HG03342 (cell line): ENCODE data around the gene HDX.
"Not testable (repeated sequence)": the region's sequence is repeated elsewhere in the genome, so short reads cannot be mapped to it uniquely, and the experiment has no call there.

Experiments used
- ATAC-seq: cut with Tn5 transposase; IDR thresholded peaks from one replicate; pipeline ENCODE4 v1.9.1; 2021; ENCODE audit warnings: mild to moderate bottlenecking, moderate library complexity; ENCODE audit not compliant: unreplicated experiment

HDX gene, protein sequence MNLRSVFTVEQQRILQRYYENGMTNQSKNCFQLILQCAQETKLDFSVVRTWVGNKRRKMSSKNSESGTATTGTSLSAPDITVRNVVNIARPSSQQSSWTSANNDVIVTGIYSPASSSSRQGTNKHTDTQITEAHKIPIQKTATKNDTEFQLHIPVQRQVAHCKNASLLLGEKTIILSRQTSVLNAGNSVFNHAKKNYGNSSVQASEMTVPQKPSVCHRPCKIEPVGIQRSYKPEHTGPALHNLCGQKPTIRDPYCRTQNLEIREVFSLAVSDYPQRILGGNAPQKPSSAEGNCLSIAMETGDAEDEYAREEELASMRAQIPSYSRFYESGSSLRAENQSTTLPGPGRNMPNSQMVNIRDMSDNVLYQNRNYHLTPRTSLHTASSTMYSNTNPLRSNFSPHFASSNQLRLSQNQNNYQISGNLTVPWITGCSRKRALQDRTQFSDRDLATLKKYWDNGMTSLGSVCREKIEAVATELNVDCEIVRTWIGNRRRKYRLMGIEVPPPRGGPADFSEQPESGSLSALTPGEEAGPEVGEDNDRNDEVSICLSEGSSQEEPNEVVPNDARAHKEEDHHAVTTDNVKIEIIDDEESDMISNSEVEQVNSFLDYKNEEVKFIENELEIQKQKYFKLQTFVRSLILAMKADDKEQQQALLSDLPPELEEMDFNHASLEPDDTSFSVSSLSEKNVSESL

DNA sequence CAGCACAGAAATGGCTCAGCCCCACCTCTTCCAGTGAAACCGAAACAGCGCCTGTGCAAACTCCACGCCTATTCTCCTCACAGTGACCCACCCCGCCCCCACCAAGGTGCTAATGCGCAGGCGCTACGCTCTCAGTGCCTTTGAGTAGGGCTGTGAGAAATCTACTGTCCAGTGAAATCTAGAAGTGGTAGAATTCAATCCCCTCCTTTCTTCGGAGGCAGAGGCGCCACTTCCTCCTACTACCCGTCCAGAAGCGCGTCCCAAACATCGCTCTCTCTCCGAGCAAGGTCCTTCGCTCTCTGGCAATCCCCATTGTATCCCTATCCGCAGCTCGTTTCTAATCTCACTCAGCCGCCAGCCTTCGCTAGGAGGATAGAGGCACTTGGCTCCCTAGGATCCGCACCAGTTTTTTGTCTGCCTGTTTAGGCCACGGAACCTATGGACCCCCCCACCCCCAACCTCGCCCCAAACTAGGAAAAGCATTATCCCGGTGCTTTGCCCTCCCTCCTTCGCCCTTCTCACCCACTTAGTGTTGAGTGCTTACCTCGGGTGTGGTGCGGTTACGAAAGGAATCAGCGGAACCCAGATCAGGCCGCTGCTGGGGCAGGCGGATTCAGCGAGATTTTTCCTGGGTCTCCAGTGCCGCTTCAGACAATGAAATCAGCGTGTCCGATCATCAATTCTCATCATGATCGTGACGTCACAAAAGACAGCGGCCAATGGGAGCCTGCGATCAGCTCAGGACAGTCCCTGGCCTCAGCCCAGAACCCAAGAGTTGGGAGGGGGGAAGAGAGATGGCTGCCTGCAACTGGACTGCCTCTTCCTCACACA, at the start of gene HDX:
TSS of gene HDX (minus strand) at position 656 of the 831 bp plus-strand sequence. CDS start 27,056 bp downstream, outside the sequence.
- peak; percentile 90 for ATAC-seq

DNA sequence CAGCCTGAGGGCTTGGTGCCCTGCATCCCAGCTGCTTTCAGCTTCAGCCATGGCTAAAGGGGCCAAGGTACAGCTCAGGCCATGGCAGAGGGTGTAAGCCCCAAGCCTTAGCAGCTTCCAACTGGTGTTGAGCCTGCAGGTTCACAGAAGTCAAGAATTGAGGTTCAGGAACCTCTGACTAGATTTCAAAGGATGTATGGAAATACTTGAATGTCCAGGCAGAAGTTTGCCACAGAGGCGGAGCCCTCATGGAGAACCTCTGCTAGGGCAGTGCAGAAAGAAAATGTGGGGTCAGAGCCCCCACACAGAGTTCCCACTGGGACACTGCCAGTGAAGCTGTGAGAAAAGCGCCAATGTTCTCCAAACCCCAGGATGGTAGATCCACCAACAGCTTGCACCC, 39.1 kb upstream of the HDX start:
- ATAC-seq, result not testable (repeated sequence)

GRCh38 chrX:84537627-84538026, 35.4 kb upstream of the HDX start:
- not testable (repeated sequence) for ATAC-seq

- ATAC-seq, result no peak
Measured at GRCh38 chrX:84488426-84488825, 13.8 kb downstream of the HDX start.

DNA sequence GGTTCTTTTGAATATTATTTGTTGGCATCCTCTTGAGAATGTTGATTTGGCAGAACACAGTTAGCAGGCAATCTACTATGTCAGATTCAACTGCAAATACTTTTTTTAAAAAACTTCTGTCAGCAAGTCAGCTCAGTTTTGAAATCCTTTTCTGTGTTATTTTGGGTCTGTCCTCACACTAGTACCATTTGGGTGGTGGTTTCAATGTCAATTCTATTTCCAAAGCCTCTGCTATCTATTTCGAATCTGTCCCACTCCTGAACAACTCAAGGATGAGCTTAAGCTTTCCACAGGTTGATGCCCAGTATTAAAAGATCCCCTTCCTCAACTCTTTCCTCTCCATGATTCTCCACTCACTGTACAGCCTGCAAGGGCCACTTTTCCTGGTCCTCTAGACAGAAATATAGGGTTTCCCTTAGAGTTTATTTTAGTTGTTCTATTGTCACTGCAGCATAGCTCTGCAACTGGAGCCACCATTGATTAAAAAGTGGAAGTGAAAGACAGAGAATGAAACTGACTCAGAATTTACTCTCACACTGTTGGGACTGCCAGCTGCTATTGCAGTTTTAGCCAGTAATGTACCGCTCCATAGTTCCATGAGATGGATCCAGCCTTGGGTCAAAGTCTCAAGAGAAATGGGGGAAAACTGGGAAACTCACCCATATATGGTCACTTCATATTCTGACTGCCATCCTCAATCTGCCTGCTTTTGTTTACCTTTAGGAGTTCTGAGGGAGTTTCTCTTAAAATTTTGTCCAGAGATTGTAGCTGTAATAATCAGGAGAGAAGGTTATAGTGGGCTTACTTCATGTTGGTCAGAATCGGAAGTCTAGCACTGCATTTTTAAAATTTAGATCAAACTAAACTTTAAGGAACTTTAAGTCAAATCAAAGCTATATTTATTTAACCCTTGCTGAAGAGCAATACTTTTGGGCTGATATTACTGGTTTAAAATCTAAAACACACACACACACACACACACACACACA, 14.6 kb downstream of the HDX start:
- ATAC-seq, result peak; percentile 100

DNA sequence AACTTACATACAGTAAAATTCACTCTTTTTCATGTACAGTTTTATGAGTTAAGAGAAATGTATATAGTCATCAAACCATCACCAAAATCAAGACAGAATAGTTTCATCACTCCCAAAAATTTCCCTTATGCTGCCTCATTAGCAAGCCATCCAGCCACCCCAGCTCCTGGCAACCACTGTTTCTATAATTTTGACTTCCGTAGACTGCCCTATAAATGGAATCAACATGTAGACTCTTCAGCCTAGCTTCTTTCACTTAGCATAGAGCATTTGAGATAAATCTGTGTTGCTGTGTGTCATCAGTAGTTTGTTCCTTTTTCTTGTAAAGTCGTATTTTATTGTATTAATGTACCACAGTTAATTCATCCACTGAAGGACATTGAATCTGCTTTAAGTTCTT, 23.2 kb downstream of the HDX start:
- ATAC-seq, result no peak

- ATAC-seq, result no peak
Measured at GRCh38 chrX:84477114-84477513, 25.1 kb downstream of the HDX start.

DNA sequence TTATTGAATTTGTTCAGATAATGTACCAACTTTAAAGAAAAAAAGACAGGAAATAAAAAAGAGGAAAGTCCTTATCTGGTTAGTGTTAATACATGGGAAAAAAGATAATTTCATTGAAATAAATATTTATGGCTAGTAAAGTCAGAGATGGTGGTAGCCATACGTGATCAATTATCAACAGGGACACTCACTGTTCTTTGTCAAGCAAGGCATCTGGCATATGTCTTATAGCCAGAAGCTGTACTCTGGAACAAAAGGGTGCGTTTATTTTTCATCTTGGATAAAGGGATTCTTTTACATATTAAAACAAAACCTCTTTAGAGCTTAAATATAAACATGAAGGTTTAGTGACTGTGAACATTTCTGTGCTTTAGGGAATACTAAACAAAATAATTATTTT, 26.7 kb downstream of the HDX start:
- no peak for ATAC-seq

DNA sequence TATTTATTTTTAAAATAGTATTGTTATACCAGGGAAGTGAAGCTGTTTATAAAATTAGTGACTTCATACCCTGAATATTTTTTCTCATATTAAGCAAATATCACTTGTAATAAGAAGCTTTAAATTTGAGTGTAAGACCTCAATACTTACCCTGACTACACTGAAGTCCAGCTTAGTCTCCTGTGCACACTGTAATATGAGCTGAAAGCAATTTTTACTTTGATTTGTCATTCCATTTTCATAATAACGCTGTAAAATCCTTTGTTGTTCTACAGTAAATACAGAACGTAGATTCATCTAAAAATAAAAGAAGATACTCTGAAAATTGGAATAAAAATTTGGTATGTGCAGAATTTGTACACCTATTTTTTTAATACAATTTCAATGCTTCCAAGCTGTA, 27.2 kb downstream of the HDX start:
- no peak for ATAC-seq

GRCh38 chrX:84469226-84469625, 33.0 kb downstream of the HDX start:
- ATAC-seq, result no peak

GRCh38 chrX:84467898-84468297, 34.4 kb downstream of the HDX start:
- ATAC-seq, result no peak

DNA sequence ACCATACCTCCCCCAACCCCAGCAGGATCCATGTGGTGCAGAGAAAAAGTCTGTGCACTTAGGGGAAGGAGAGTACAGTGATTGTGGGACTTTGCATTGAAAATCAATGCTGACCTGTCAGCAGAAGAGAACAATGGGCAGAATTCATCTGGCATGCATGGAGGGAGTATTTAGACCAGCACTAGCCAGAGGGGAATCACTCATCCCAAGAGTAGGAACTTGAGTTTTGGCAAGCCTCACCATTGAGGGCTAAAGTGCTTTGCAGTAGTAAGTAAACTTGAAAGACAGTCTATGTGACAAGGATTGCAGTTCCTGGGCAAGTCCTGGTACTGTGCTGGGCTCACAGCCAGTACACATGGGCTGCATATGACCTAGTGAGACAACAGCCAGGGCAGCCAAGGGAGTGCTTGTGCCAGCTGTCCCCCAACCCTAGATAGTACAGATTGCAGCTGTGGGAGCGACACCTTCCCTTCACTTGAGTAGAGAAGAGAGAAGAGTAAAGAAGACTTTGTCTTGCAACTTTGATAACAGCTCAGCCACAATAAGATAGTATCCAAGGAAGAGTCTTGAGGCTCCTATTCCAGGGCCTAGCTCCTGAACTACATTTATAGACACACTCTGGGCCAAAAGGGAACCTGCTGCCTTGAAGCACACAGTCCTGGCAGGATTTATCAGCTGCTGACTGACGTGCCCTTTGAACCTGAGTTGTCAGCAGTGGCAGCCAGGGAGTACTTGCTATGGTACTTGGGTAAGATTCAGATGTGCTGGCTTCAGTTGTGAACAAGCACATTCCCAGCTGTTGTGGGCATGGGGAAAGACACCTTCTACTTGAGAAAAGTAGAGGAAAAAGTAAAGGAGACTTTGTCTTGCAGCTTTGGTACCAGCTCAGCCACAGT, 48.7 kb downstream of the HDX start:
- no peak for ATAC-seq

DNA sequence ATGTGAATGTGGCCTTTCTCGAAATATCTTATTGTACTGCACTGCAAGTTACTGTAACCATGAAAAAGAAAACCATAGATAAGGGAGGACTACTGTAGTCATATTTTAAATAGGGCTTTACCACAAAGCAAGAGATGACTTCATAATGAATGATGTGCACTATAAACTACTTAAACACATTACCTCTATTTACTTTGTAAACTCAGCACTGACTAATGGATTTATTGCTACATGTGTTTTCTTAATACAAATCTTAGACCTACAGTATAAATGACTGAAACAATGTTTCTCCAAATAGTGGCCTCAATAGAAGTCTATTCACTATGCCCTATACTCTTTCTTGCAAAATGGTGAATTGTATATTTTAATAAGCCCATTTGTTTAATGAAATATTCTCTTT, 61.1 kb downstream of the HDX start:
- no peak for ATAC-seq

DNA sequence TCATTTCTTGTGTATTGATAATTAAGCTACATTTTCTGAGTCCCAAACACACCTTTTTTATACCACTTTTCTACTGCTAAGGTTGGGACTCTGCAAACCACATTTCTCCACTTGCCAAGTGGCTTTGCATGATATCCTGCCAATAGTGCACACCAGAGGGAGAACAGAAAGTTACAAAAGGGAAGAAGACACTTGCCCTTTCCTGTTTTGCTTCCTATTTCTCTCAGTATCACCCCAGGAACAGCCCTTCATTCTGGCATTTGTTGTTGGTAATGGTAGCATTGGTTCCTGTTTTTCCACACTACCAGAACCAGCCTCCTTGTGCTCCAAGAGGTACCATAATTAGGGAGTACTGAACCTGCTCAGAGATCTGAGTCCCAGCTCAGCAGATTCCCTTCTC, 87.1 kb downstream of the HDX start:
- no peak for ATAC-seq

DNA sequence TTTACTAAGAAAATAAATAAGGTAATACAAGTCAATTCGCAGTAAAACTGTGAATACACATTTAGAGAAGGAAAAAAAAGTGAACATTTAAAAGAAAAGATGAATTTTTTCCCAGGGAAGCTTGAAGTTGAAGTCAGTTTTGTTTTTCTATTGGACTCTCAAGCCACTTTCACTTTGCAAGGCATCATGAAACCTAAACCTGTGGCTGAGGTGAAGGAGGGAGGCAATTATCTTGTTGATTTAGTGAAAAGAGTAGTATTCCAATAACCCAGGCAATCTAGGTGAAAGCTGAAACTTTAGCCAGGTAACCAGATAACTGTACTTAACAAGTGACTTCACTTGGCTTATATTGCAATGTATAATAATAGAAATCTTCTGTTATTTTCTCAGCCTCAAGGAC, 138.6 kb downstream of the HDX start:
- peak; percentile 66 for ATAC-seq

DNA sequence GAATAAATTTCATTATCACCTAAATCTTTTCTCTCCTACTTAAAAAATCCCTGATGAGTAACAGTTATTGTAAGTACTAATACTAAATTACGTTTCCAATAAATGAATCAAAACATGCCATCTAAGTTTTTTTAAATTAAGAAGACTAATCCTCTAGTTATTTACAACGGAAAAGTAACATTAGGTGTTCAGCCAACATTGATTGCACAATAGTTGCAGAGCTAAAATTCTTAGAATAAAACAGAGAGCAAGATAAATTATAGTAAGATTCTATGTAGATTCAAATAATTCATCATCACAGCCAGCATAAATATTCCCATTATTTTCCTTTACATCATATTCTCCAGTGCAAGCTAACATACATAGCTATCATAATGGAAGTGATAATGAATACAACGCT, 139.2 kb downstream of the HDX start:
- no peak for ATAC-seq

GRCh38 chrX:84362184-84362838, 139.9 kb downstream of the HDX start:
- ATAC-seq, result no peak

- no peak for ATAC-seq
Measured at GRCh38 chrX:84358271-84358670, 144.0 kb downstream of the HDX start.

DNA sequence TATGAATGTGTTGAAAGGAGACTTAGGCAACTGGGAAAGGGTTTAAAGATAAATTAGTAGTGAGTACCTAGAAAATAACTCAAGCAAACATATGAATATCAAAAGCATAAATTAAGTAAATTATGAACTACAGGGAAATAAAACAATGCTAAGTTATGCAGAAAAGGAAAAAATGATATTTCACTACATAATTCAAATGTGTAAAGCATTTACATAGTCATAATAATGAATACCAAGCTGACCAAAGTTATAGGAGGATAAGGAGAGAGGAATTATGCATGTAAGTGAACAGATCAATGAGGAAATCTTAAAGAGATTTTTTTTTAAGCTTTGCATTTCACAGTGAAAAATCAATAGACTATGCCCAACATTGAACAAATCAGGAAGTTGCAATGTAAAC, 145.0 kb downstream of the HDX start:
- no peak for ATAC-seq
